Non-pigmented ciliary epithelial cell (primary cell): ENCODE data around the gene CEP131.

Experiments
- DNase-seq: peaks from one replicate; pipeline ENCODE4 v3.0.0-alpha.2; 2010; ENCODE audit warnings: low read depth

CEP131 gene

GRCh38 chr17:81251709-81252301, 29.0 kb upstream of the CEP131 start:
- no peak for DNase-seq

GRCh38 chr17:81251094-81251708, 28.4 kb upstream of the CEP131 start:
- DNase-seq: no peak

GRCh38 chr17:81250286-81251093, 27.7 kb upstream of the CEP131 start:
- DNase-seq: no peak

GRCh38 chr17:81249223-81250040, 26.7 kb upstream of the CEP131 start:
- DNase-seq: no peak

GRCh38 chr17:81248649-81249048, 25.9 kb upstream of the CEP131 start:
- DNase-seq: no peak

- DNase-seq: no peak
These were observed 24.7 kb upstream of the CEP131 start for GRCh38 chr17:81247339-81247990.

GRCh38 chr17:81246679-81247338, 24.0 kb upstream of the CEP131 start:
- no peak for DNase-seq

GRCh38 chr17:81246343-81246670, 23.5 kb upstream of the CEP131 start:
- DNase-seq: no peak

GRCh38 chr17:81245665-81246342, 23.0 kb upstream of the CEP131 start:
- DNase-seq: no peak

- DNase-seq: no peak
These were observed 22.4 kb upstream of the CEP131 start for GRCh38 chr17:81245024-81245664.

GRCh38 chr17:81244358-81245023, 21.7 kb upstream of the CEP131 start:
- DNase-seq: no peak

GRCh38 chr17:81243333-81243664, 20.5 kb upstream of the CEP131 start:
- no peak for DNase-seq

- DNase-seq: no peak
These were observed 19.9 kb upstream of the CEP131 start for GRCh38 chr17:81242421-81243332.

GRCh38 chr17:81241648-81242420, 19.1 kb upstream of the CEP131 start:
- DNase-seq: no peak

- DNase-seq: no peak
These were observed 18.4 kb upstream of the CEP131 start for GRCh38 chr17:81241203-81241602.

- no peak for DNase-seq
These were observed 18.0 kb upstream of the CEP131 start for GRCh38 chr17:81240761-81241160.

GRCh38 chr17:81239714-81240555, 17.2 kb upstream of the CEP131 start:
- no peak for DNase-seq
